HG03095 (cell line): ENCODE data around the gene RHOT1.
"Not testable (repeated sequence)": the region's sequence is repeated elsewhere in the genome, so short reads cannot be mapped to it uniquely, and the experiment has no call there.

ENCODE experiments used
- ATAC-seq: cut with Tn5 transposase; IDR thresholded peaks from one replicate; pipeline ENCODE4 v1.9.1; 2021; ENCODE audit warnings: moderate library complexity; ENCODE audit not compliant: unreplicated experiment

The RHOT1 gene

GRCh38 chr17:32123782-32124181 is 18.5 kb upstream of the RHOT1 start:
- no peak for ATAC-seq

- ATAC-seq, result no peak
Observed at GRCh38 chr17:32124985-32125847, 17.1 kb upstream of the RHOT1 start.

GRCh38 chr17:32125848-32126153 is 16.5 kb upstream of the RHOT1 start:
- ATAC-seq, result no peak

- no peak for ATAC-seq
Observed at GRCh38 chr17:32126325-32126724, 16.0 kb upstream of the RHOT1 start.

- ATAC-seq, result no peak
Observed at GRCh38 chr17:32126746-32127145, 15.6 kb upstream of the RHOT1 start.

GRCh38 chr17:32127158-32127897 is 15.0 kb upstream of the RHOT1 start:
- peak; percentile 79 for ATAC-seq

GRCh38 chr17:32128470-32128869 is 13.8 kb upstream of the RHOT1 start:
- not testable (repeated sequence) for ATAC-seq

GRCh38 chr17:32135497-32136117 is 6.7 kb upstream of the RHOT1 start:
- not testable (repeated sequence) for ATAC-seq

- no peak for ATAC-seq
Observed at GRCh38 chr17:32136856-32137255, 5.4 kb upstream of the RHOT1 start.

- ATAC-seq, result not testable (repeated sequence)
Observed at GRCh38 chr17:32139504-32139903, 2.8 kb upstream of the RHOT1 start.

GRCh38 chr17:32141258-32141657 is 1.0 kb upstream of the RHOT1 start:
- no peak for ATAC-seq

- no peak for ATAC-seq
Observed at GRCh38 chr17:32141679-32142037, 644 bp upstream of the RHOT1 start.

- ATAC-seq, result no peak
Observed at GRCh38 chr17:32142857-32143526, 690 bp downstream of the RHOT1 start.

- ATAC-seq, result no peak
Observed at GRCh38 chr17:32143527-32143870, 1.2 kb downstream of the RHOT1 start.

- ATAC-seq, result not testable (repeated sequence)
Observed at GRCh38 chr17:32144442-32144841, 2.1 kb downstream of the RHOT1 start.

- ATAC-seq, result no peak
Observed at GRCh38 chr17:32148351-32148750, 6.0 kb downstream of the RHOT1 start.

GRCh38 chr17:32150358-32150757 is 8.1 kb downstream of the RHOT1 start:
- no peak for ATAC-seq

- ATAC-seq, result no peak
Observed at GRCh38 chr17:32152130-32152529, 9.8 kb downstream of the RHOT1 start.

- no peak for ATAC-seq
Observed at GRCh38 chr17:32155896-32156295, 13.6 kb downstream of the RHOT1 start.

- no peak for ATAC-seq
Observed at GRCh38 chr17:32156656-32157055, 14.4 kb downstream of the RHOT1 start.

- no peak for ATAC-seq
Observed at GRCh38 chr17:32157225-32157624, 14.9 kb downstream of the RHOT1 start.
